ENCODE results near the gene MAML3. TPM values are rescaled to one million over a fixed set of nuclear protein-coding genes. Genes with fewer than 3 reads are reported as not detected.

Gene MAML3
- total and polyA plus RNA-seq, 2 of the 13 experiments (the other 11 are each of a cell fraction or from before 2014, with no cell fraction given), result 0.05 to 0.13 TPM

GRCh38 chr4:139887376-139887802 lies 266.6 kb downstream of the MAML3 start:
- H3K9ac ChIP-seq (ENCODE audit: insufficient read depth, low read depth, low read length), result no peak overlapping the region
- no TSS peak for BruUV-seq (replicated peaks)
- in situ Hi-C loops (cut with HindIII; ENCODE audit: extremely low pct_ligation_motif_present, low pct_unique_long_range_greater_than_20kb), result no loop called here
- 36% methylated on average over 4 of the region's 4 CpGs for WGBS (ENCODE audit: low lambda C conversion rate)
- H3K4me3 ChIP-seq (replicated peaks in 1 of 3; ENCODE audit: insufficient read depth in 1 of 3, low read depth in 2 of 3, low read length in 3 of 3), result no peak overlapping the region
- no peaks in the 10 kb centered on the region for H4K20me1 ChIP-seq (ENCODE audit: insufficient read depth, low read length)
- H2AFZ ChIP-seq (ENCODE audit: low read length), result no peak overlapping the region
- H3K27ac ChIP-seq (ENCODE audit: extremely low read length, insufficient read depth, low read length), result no peak overlapping the region
- peaks cover 0 to 13% of the 10 kb centered on the region in 2 experiments; a peak in 2 of 5 replicates for H3K27me3 ChIP-seq (ENCODE audit: control insufficient read depth in 1 of 2, insufficient read depth in 2 of 2, low read length in 2 of 2)
- H3K79me2 ChIP-seq (ENCODE audit: insufficient read depth, low read length), result no peaks in the 10 kb centered on the region
- intact Hi-C loops (cut with micrococcal nuclease; ENCODE audit: unreplicated experiment), result no loop called here
- H3K4me1 ChIP-seq (ENCODE audit: insufficient read depth, low read length), result peaks cover 40% of the 10 kb centered on the region
- ATAC-seq, result no peak
- ChIA-PET POLR2A (no interaction called here), CTCF (ENCODE audit: low intra/inter-chr PET ratio, low total read pairs) (no interaction called here)
- peak overlapping the region; percentile 14; the same call in 1 of the 2 replicates for H3K4me2 ChIP-seq (ENCODE audit: low read depth, low read length)
- FAIRE-seq, result no peak
- no peaks in the 10 kb centered on the region for H3K9me3 ChIP-seq (ENCODE audit: low read length)
- no peak for DNase-seq (ENCODE audit: low spot score)
- no peaks in the 10 kb centered on the region for H3K36me3 ChIP-seq (replicated peaks in 1 of 2; ENCODE audit: control insufficient read depth in 1 of 2, insufficient read depth in 2 of 2, low read length in 2 of 2)
- TF ChIP-seq RAD21 (CRISPR knock-in tag; IDR thresholded peaks at IDR 0.05) (no peak), ZNF589 (CRISPR knock-in tag; conservative IDR thresholded peaks at IDR 0.05) (no peak), ZNF550 (CRISPR knock-in tag; IDR thresholded peaks at IDR 0.05; ENCODE audit: borderline replicate concordance) (no peak), EZH2 (conservative IDR thresholded peaks at IDR 0.05; ENCODE audit: low read depth, low read length) (no peak), SAP130 (CRISPR knock-in tag; IDR thresholded peaks at IDR 0.05; ENCODE audit: low read depth) (no peak), HNRNPUL1 (IDR thresholded peaks at IDR 0.05; ENCODE audit: low read depth, low read length) (no peak), ZNF609 (CRISPR knock-in tag; IDR thresholded peaks at IDR 0.05; ENCODE audit: borderline replicate concordance) (no peak), ZNF773 (CRISPR knock-in tag; IDR thresholded peaks at IDR 0.05; ENCODE audit: borderline replicate concordance) (no peak), ZNF276 (CRISPR knock-in tag; IDR thresholded peaks at IDR 0.05; ENCODE audit: low read depth) (no peak), SMARCE1 (IDR thresholded peaks at IDR 0.05; ENCODE audit: borderline replicate concordance) (no peak), ZKSCAN5 (CRISPR knock-in tag; IDR thresholded peaks at IDR 0.05) (no peak), SRSF9 (IDR thresholded peaks at IDR 0.05; ENCODE audit: borderline replicate concordance, insufficient read depth, low read depth, low read length, poor library complexity, severe bottlenecking) (no peak), ZNF142 (CRISPR knock-in tag; IDR thresholded peaks at IDR 0.05) (no peak)

Data from HepG2 (cell line).